CD1c-positive myeloid dendritic cell (primary cell): ENCODE measurements around the gene NUTM2E.
"Not testable (repeated sequence)": the region's sequence is repeated elsewhere in the genome, so short reads cannot be mapped to it uniquely, and the experiment has no call there.

Experiments
- DNase-seq: peaks from one replicate; pipeline ENCODE4 v3.0.0-alpha.2; 2016; ENCODE audit errors: extremely low spot score

Gene NUTM2E

DNA sequence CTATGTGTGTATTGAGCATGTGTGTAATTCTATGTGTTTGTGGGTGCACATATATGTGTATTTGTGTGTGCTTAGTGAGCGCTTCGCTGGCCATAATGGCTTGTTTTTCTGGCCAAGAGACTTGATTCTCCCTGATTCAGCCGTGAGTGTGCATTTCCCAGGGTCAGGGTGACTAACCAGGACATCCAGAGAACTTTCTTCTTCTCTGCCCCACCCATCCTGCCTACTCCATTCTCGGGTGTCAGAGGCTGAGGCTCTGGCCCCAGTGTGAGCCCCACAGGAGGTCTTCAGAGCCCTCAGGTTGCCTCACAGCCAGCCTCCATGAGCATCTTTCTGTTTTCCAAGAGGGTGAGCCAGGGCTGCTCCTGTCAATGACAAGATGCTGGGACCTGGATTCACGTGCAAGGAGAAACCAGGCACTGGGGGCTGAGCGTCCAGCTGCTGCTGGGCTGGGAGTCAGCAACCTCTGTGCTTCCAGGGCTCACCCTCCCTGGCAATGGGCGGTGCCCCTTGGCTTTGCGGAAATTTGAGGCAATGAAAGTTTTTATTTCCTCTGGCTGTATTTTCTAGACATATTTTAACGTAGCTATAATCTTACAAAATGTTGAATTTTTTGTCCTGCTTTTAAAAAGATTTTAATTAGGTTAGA is 40.5 kb downstream of the NUTM2E start:
- DNase-seq, result not testable (repeated sequence)

DNA sequence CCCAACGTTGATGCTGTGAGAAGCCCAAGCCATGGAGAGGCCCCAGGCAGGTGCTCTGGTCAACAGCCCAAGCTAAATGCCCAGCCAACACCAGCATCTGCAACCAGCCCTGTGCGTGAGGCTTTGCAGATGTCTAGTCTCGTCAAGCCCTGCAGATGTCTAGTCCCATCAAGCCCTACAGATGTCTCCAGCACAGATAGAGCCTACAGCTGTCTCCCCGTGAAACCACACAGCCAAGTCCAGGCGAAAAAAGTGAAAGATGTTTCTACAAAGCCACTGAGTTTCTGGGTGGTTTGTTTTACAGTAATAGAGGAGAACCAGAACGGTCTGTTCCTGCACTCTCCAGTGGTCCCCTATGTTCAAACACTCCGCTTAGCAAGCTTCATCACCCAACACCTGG is 41.5 kb downstream of the NUTM2E start:
- not testable (repeated sequence) for DNase-seq

DNA sequence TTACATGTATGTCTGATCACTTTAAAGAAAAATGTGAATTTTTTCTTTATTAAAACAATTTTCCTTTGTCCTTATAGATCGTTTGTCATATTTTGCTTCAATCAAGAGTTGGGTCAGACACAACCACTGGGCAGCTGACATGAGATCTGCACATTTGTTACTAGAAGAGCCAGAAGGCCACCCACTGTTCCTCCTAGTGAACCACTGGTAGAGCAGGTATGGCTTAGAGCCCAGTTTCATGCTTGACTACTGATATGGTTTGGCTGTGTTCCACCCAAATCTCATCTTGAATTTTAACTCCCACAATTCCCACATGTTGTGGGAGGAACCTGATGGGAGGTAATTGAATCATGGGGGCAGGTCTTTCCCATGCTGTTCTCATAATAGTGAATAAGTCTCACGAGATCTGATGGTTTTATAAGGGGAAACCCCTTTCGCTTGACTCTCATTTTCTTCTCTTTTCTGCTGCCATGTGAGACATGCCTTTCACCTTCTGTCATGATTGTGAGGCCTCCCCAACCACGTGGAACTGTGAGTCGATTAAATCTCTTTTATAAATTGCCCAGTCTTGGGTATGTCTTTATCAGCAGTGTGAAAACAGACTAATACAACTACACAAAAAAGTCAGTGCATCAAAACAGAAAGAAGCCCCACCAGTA is 43.0 kb downstream of the NUTM2E start:
- DNase-seq, result not testable (repeated sequence)

DNA sequence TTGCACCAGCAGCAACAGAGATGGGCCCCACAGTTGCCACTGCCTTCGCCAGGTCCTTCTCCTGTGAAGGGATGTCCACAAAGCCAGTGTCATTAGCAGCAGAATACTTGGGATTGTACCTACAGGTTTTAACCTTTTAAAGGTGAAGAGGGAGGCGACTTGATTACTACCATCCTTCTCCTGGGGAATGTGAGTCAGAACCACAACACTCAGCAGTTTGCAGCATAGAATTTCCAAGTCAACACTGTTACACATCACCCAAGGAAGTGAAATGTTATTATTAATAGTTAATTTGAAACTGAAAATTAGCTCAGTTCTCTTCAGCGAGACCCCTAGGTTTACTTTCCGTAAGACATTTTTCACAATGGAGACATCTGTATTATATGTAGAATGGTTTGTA is 45.2 kb downstream of the NUTM2E start:
- not testable (repeated sequence) for DNase-seq
